Islet precursor cell (in vitro differentiated cells): Measurements from ENCODE around the gene FAM120B.

Experiments
- DNase-seq: peaks from one replicate; pipeline ENCODE4 v3.0.0-alpha.2; 2018

FAM120B gene

GRCh38 chr6:170273191-170273590 is 33.4 kb upstream of the FAM120B start:
- no peak for DNase-seq

DNA sequence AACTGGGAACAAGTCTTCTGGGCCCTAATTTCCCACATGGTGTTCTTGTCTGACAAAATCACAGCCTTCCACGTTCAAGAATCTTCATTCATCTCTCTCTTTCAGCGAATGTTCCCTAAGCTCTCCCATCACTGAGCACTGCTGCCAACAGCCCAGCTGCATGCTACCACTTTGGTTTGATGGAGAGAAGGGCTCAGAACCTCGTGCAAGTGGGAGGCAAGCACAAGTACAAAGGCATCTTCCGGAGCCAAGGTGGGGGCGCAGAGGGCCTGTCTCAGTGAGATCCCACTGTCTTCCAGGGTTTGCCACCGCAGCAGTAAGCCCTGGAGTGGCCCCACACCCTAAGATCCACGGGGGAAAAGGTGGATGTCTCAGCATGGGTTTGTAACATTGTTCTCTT is 32.9 kb upstream of the FAM120B start:
- DNase-seq, result no peak

GRCh38 chr6:170274713-170275560 is 31.6 kb upstream of the FAM120B start:
- DNase-seq, result no peak

- no peak for DNase-seq
These were observed 30.0 kb upstream of the FAM120B start for GRCh38 chr6:170276369-170277057.

DNA sequence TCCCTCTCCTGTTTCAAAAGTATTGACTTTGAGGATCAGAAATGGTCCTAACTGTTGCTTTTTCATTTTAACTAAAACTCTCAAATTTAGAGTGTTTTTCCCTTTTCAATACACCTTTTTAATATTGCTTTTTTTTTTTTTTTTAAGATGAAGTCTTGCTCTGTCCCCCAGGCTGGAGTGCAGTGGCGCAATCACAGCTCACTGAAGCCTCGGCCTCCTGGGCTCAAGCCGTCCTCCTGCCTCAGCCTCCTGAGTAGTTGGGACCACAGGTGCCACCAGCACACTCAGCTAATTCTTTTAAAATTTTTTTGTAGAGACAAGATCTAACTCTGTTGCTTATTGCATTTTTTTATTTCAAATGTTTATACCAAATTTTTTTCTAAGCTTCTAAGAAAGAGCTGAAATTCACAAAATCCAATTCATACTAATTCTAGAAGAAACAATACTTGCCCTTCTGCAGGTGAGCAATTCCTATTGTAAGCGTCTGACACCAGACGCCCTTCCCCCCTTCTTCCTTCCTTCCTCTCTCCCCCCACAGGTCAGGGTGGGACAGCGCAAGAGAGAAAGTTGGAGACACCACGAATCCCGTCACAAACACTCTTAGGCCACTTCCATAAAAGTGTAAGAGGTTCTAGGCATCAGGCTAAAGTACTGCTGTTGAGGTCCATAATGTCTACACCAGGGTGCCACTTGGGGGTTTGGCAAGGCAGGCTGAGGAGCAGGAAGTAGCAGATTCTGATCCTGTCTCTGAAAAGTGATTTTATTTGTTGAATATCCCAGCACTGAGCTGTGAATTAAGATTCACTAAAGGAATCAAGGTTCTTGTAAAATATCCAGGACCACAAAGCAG is 28.4 kb upstream of the FAM120B start:
- no peak for DNase-seq

DNA sequence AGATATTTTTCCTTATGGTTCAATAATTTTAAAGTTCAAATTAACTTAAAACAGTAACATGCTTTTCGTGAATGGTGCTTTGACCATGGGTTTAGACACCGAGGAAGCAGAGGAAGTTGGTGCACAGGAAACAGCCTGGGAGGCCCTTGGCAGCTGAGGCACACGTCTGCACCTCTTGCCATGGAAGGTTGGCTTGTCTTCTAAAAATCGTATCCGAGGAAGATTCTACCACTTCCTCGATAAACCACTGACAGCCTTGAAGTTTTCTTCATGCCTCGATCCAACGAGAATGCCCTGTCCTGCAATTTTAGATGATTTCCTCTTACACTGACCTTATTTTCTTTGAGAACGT is 27.8 kb upstream of the FAM120B start:
- DNase-seq, result no peak

DNA sequence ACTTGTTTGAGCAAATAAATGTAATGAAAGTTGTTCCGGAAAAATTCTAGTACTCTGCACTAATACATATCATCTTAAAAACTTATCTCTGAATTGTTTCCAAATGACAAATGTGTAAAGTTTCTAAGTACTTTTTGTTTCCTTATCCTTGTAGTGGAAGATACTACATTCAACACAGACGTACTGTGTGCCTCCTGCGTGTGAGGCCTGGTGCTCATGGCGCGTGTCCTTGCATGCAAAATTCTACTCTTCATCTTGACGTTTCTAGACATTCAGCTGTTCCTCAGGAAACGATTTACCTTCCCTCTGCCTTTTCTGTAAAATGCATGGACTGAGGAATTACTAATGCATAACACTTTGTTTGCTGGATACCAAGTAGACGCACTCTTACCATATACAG is 27.1 kb upstream of the FAM120B start:
- DNase-seq, result no peak

GRCh38 chr6:170279977-170280688 is 26.4 kb upstream of the FAM120B start:
- no peak for DNase-seq

DNA sequence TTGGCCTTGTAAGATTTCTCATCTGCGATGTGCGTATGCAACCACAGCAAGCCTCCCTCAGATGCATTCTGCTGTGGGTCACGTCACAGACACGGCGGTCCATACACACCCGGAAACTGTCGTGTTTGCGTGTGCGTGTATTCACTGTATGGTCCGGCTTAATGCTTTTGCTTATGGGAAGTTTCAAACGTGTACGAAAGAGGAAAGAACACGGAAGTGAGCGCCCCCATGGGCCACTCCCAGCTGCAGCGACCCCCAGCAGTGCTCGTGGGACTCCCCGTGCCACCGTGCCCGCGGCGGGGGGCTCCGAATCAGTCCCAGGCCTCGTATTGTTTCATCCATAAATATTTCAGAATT is 25.9 kb upstream of the FAM120B start:
- no peak for DNase-seq

GRCh38 chr6:170281331-170282292 is 24.9 kb upstream of the FAM120B start:
- no peak for DNase-seq

GRCh38 chr6:170282512-170283158 is 23.9 kb upstream of the FAM120B start:
- no peak for DNase-seq

- no peak for DNase-seq
These were observed 23.1 kb upstream of the FAM120B start for GRCh38 chr6:170283212-170284081.

DNA sequence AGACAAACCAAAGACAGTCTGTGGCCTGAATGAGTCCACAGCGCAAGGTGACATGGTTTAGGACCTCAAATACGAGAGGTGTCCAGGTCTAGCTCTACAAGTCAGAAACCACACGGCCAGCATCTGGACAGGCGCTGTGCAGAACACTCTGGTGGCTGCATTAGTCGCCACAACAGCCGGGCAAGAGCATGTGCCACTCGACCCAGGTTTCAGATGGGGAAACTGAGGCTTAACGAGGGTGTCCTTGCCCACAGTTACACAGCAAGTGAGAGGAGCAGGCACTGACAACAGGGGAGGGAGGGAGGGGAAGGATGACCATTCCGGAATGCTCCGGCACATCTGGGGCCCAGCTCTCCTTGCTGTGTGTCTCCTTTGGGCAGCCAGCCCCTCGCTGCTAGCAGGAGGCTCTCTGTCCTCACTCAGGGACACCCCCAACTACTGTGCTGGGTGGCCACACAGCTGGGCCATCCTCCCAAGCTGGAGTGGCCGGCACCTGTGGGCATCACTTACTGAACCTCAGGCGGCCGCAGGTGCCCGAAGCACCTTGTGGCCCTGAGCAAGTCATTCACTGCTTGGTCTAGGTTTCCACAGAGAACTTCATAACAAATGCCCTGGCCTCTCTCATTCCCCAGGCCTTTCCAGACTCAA is 22.3 kb upstream of the FAM120B start:
- peak; percentile 11 for DNase-seq

GRCh38 chr6:170284866-170285469 is 21.6 kb upstream of the FAM120B start:
- peak; percentile 29 for DNase-seq

- DNase-seq, result peak; percentile 22
These were observed 21.1 kb upstream of the FAM120B start for GRCh38 chr6:170285482-170285881.

GRCh38 chr6:170286246-170286933 is 20.2 kb upstream of the FAM120B start:
- peak; percentile 80 for DNase-seq

DNA sequence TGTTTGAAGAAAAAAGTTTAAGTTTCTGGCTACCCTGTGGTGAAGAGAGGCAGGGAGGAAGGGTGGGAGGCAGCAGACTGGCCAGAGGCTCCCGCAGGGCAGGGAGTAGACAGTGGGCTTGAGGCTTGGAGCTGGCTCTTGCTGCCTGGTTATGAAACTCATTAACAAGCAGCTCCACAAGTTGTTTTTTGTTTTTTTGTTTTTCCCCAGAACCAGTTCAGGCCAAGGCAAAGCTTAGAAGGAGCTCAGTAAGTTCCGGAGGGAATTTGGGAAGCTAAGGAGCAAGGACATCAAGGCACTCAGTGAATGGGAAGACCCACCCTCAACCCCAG is 19.7 kb upstream of the FAM120B start:
- no peak for DNase-seq

DNA sequence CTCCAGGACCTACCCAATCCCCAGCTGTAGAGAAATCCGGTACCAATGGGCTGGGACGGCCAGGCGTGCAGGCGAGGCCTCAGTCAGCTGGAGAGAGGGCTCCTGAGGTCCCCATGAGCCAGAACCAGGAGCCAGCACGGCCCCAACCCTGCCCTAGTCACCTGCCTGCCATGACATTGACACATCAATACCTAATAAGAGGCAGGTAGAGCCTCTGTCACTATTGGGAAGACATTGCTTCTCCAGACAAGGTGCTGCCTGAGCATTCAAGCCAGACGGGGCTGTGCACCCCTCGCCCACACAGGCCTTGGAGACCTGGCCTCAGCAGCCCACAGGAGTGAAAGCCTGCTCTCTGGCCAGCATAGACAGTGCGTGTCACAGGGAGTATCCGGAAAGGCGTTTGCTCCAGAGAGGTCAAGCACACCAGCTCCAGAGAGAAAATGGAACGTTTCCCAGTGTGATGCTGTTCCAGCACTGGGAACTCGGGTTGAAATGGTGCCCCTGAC is 19.1 kb upstream of the FAM120B start:
- DNase-seq, result peak; percentile 50
